Activated T-cell treated with anti-CD3 and anti-CD28 coated beads, Interleukin-2, amount 50 U/mL, for 4 hours (primary cell): Measurements from ENCODE around the gene SEMA6B. TPM values are rescaled to one million over a fixed set of nuclear protein-coding genes. Genes with fewer than 3 reads are reported as not detected.
A peak's percentile ranks its signal among the peaks of the same experiment; 100 is the strongest.
"Not testable (repeated sequence)": the region's sequence is repeated elsewhere in the genome, so short reads cannot be mapped to it uniquely, and the experiment has no call there.

Source experiments
- ATAC-seq, 2 donors: fragments of 200-7000 bp; cut with Tn5 transposase; one replicate each; pipeline ENCODE4 v1.10.0; 2021
- DNase-seq: peaks from one replicate; pipeline ENCODE4 v3.0.0-alpha.2; 2020
- H3K27me3 Mint-ChIP-seq: one replicate; pipeline ENCODE4 v1.8.0; 2021; ENCODE audit warnings: low read depth, mixed read lengths
- H3K36me3 Mint-ChIP-seq: one replicate; pipeline ENCODE4 v1.8.0; 2022; ENCODE audit warnings: mixed read lengths; ENCODE audit not compliant: insufficient read depth
- H3K4me1 Mint-ChIP-seq: one replicate; pipeline ENCODE4 v1.8.0; 2021; ENCODE audit warnings: low read depth, mixed read lengths
- H3K4me3 Mint-ChIP-seq: one replicate; pipeline ENCODE4 v1.8.0; 2021; ENCODE audit warnings: mild to moderate bottlenecking, moderate library complexity, mixed read lengths
- H3K9me3 Mint-ChIP-seq: one replicate; pipeline ENCODE4 v1.8.0; 2021; ENCODE audit warnings: mixed read lengths
- total RNA-seq, 3 donors: library from RNA; stranded (reverse); gene quantifications; one replicate each; pipeline ENCODE4 v1.2.1, GENCODE V29; 2021

The SEMA6B gene
- total RNA-seq, 3 donors from 2014 or later: 0.08 to 0.18 (median 0.14) TPM

- H3K4me1 Mint-ChIP-seq, H3K36me3 Mint-ChIP-seq, H3K4me3 Mint-ChIP-seq, H3K9me3 Mint-ChIP-seq, ATAC-seq, DNase-seq: not testable (repeated sequence)
- peaks cover 48% of the 10 kb centered on the region for H3K27me3 Mint-ChIP-seq
Observed at GRCh38 chr19:4595158-4595557, 35.7 kb upstream of the SEMA6B start.

- H3K4me1 Mint-ChIP-seq: peaks cover 7% of the 10 kb centered on the region
- H3K36me3 Mint-ChIP-seq: no peaks in the 10 kb centered on the region
- ATAC-seq (no peak), DNase-seq (no peak)
- H3K27me3 Mint-ChIP-seq: peaks cover 46% of the 10 kb centered on the region
- no peaks in the 10 kb centered on the region for H3K9me3 Mint-ChIP-seq
- H3K4me3 Mint-ChIP-seq: no peak overlapping the region
Observed at GRCh38 chr19:4594201-4594600, 34.7 kb upstream of the SEMA6B start.

GRCh38 chr19:4593409-4593851 is 33.9 kb upstream of the SEMA6B start:
- no peak overlapping the region for H3K4me3 Mint-ChIP-seq
- DNase-seq: no peak
- no peak for ATAC-seq
- peaks cover 40% of the 10 kb centered on the region for H3K27me3 Mint-ChIP-seq
- no peaks in the 10 kb centered on the region for H3K36me3 Mint-ChIP-seq
- no peaks in the 10 kb centered on the region for H3K9me3 Mint-ChIP-seq
- peaks cover 6% of the 10 kb centered on the region for H3K4me1 Mint-ChIP-seq

- ATAC-seq (no peak), DNase-seq (no peak)
- no peaks in the 10 kb centered on the region for H3K9me3 Mint-ChIP-seq
- peaks cover 3% of the 10 kb centered on the region for H3K4me1 Mint-ChIP-seq
- no peak overlapping the region for H3K4me3 Mint-ChIP-seq
- H3K27me3 Mint-ChIP-seq: peaks cover 42% of the 10 kb centered on the region
- no peaks in the 10 kb centered on the region for H3K36me3 Mint-ChIP-seq
Observed at GRCh38 chr19:4592445-4592844, 33.0 kb upstream of the SEMA6B start.

GRCh38 chr19:4591320-4591719 is 31.8 kb upstream of the SEMA6B start:
- no peak for ATAC-seq

GRCh38 chr19:4590559-4590958 is 31.1 kb upstream of the SEMA6B start:
- H3K4me1 Mint-ChIP-seq: no peaks in the 10 kb centered on the region
- no peaks in the 10 kb centered on the region for H3K9me3 Mint-ChIP-seq
- no peaks in the 10 kb centered on the region for H3K36me3 Mint-ChIP-seq
- H3K27me3 Mint-ChIP-seq: peaks cover 51% of the 10 kb centered on the region
- H3K4me3 Mint-ChIP-seq: no peak overlapping the region
- no peak for ATAC-seq
- DNase-seq: no peak

More at GRCh38 chr19:4591320-4591719, 31.8 kb upstream of the SEMA6B start:
- H3K4me3 Mint-ChIP-seq: no peak overlapping the region
- H3K4me1 Mint-ChIP-seq: no peaks in the 10 kb centered on the region
- no peak for DNase-seq
- no peaks in the 10 kb centered on the region for H3K36me3 Mint-ChIP-seq
- peaks cover 44% of the 10 kb centered on the region for H3K27me3 Mint-ChIP-seq
- no peaks in the 10 kb centered on the region for H3K9me3 Mint-ChIP-seq

- ATAC-seq (no peak), DNase-seq (no peak)
- Mint-ChIP-seq H3K4me1 (peaks cover 2% of the 10 kb centered on the region), H3K4me3 (no peak overlapping the region), H3K36me3 (no peaks in the 10 kb centered on the region), H3K27me3 (peaks cover 58% of the 10 kb centered on the region), H3K9me3 (no peaks in the 10 kb centered on the region)
Observed at GRCh38 chr19:4589579-4590410, 30.3 kb upstream of the SEMA6B start.

- peaks cover 56% of the 10 kb centered on the region for H3K27me3 Mint-ChIP-seq
- peaks cover 2% of the 10 kb centered on the region for H3K4me1 Mint-ChIP-seq
Observed at GRCh38 chr19:4588291-4588761, 28.8 kb upstream of the SEMA6B start.

GRCh38 chr19:4587527-4587926 is 28.0 kb upstream of the SEMA6B start:
- no peak overlapping the region for H3K4me3 Mint-ChIP-seq
- ATAC-seq (no peak), DNase-seq (no peak)
- no peaks in the 10 kb centered on the region for H3K9me3 Mint-ChIP-seq
- no peaks in the 10 kb centered on the region for H3K36me3 Mint-ChIP-seq
- H3K27me3 Mint-ChIP-seq: peaks cover 58% of the 10 kb centered on the region
- peaks cover 2% of the 10 kb centered on the region for H3K4me1 Mint-ChIP-seq

More at GRCh38 chr19:4588291-4588761, 28.8 kb upstream of the SEMA6B start:
- H3K4me3 Mint-ChIP-seq: no peak overlapping the region
- no peaks in the 10 kb centered on the region for H3K36me3 Mint-ChIP-seq
- ATAC-seq (no peak), DNase-seq (no peak)
- no peaks in the 10 kb centered on the region for H3K9me3 Mint-ChIP-seq

- H3K4me1 Mint-ChIP-seq: peaks cover 7% of the 10 kb centered on the region
- H3K4me3 Mint-ChIP-seq: no peak overlapping the region
- DNase-seq: no peak
- H3K27me3 Mint-ChIP-seq: peaks cover 62% of the 10 kb centered on the region
- no peak for ATAC-seq
- H3K36me3 Mint-ChIP-seq: no peaks in the 10 kb centered on the region
- H3K9me3 Mint-ChIP-seq: no peaks in the 10 kb centered on the region
Observed at GRCh38 chr19:4586691-4587090, 27.2 kb upstream of the SEMA6B start.

GRCh38 chr19:4586245-4586644 is 26.8 kb upstream of the SEMA6B start:
- Mint-ChIP-seq H3K36me3 (no peaks in the 10 kb centered on the region), H3K27me3 (peaks cover 58% of the 10 kb centered on the region), H3K4me1 (peaks cover 7% of the 10 kb centered on the region), H3K9me3 (no peaks in the 10 kb centered on the region), H3K4me3 (no peak overlapping the region)
- ATAC-seq (no peak), DNase-seq (no peak)

- no peak for ATAC-seq
- DNase-seq: no peak
- H3K4me3 Mint-ChIP-seq: no peak overlapping the region
- no peaks in the 10 kb centered on the region for H3K9me3 Mint-ChIP-seq
- peaks cover 7% of the 10 kb centered on the region for H3K4me1 Mint-ChIP-seq
- peaks cover 54% of the 10 kb centered on the region for H3K27me3 Mint-ChIP-seq
- H3K36me3 Mint-ChIP-seq: no peaks in the 10 kb centered on the region
Observed at GRCh38 chr19:4585556-4585955, 26.1 kb upstream of the SEMA6B start.

GRCh38 chr19:4584670-4585460 is 25.4 kb upstream of the SEMA6B start:
- no peaks in the 10 kb centered on the region for H3K9me3 Mint-ChIP-seq
- no peaks in the 10 kb centered on the region for H3K36me3 Mint-ChIP-seq
- H3K27me3 Mint-ChIP-seq: peaks cover 52% of the 10 kb centered on the region
- no peak for ATAC-seq
- peaks cover 7% of the 10 kb centered on the region for H3K4me1 Mint-ChIP-seq
- no peak overlapping the region for H3K4me3 Mint-ChIP-seq
- DNase-seq: no peak

- DNase-seq (no peak), ATAC-seq (peak in 1 of 2 donors; percentile 56)
- no peak overlapping the region for H3K4me3 Mint-ChIP-seq
- peaks cover 7% of the 10 kb centered on the region for H3K4me1 Mint-ChIP-seq
- H3K36me3 Mint-ChIP-seq: no peaks in the 10 kb centered on the region
- no peaks in the 10 kb centered on the region for H3K9me3 Mint-ChIP-seq
- peaks cover 57% of the 10 kb centered on the region for H3K27me3 Mint-ChIP-seq
Observed at GRCh38 chr19:4583961-4584669, 24.6 kb upstream of the SEMA6B start.
